ENCODE results near the gene CTSZ.
"Not testable (repeated sequence)": the region's sequence is repeated elsewhere in the genome, so short reads cannot be mapped to it uniquely, and the experiment has no call there.

The CTSZ gene

GRCh38 chr20:59001068-59001448 lies 6.0 kb downstream of the CTSZ start:
- DNase-seq (ENCODE audit: low read depth in 1 of 2, low spot score in 1 of 2) = no peak

GRCh38 chr20:59000326-59000725 lies 6.7 kb downstream of the CTSZ start:
- DNase-seq (ENCODE audit: low read depth in 1 of 2, low spot score in 1 of 2) = no peak

- DNase-seq (ENCODE audit: low read depth in 1 of 2, low spot score in 1 of 2) = no peak
These were observed 8.4 kb downstream of the CTSZ start for GRCh38 chr20:58998656-58999055.

- no peak for DNase-seq (ENCODE audit: low read depth in 1 of 2, low spot score in 1 of 2)
These were observed 9.8 kb downstream of the CTSZ start for GRCh38 chr20:58997141-58997770.

GRCh38 chr20:58996226-58996611 lies 10.8 kb downstream of the CTSZ start:
- no peak for DNase-seq (ENCODE audit: low read depth in 1 of 2, low spot score in 1 of 2)

GRCh38 chr20:58995461-58996225 lies 11.4 kb downstream of the CTSZ start:
- DNase-seq (ENCODE audit: low read depth in 1 of 2, low spot score in 1 of 2) = no peak

GRCh38 chr20:58994390-58995159 lies 12.5 kb downstream of the CTSZ start:
- DNase-seq (ENCODE audit: low read depth in 1 of 2, low spot score in 1 of 2) = no peak

- no peak for DNase-seq (ENCODE audit: low read depth in 1 of 2, low spot score in 1 of 2)
These were observed 13.5 kb downstream of the CTSZ start for GRCh38 chr20:58993332-58994248.

- DNase-seq (ENCODE audit: low read depth in 1 of 2, low spot score in 1 of 2) = no peak
These were observed 14.1 kb downstream of the CTSZ start for GRCh38 chr20:58992911-58993310.

- DNase-seq (ENCODE audit: low read depth in 1 of 2, low spot score in 1 of 2) = no peak
These were observed 15.3 kb downstream of the CTSZ start for GRCh38 chr20:58991715-58992114.

GRCh38 chr20:58990651-58991445 lies 16.2 kb downstream of the CTSZ start:
- no peak for DNase-seq (ENCODE audit: low read depth in 1 of 2, low spot score in 1 of 2)

- DNase-seq (ENCODE audit: low read depth in 1 of 2, low spot score in 1 of 2) = no peak
These were observed 17.9 kb downstream of the CTSZ start for GRCh38 chr20:58989196-58989595.

GRCh38 chr20:58988565-58988882 lies 18.5 kb downstream of the CTSZ start:
- no peak for DNase-seq (ENCODE audit: low read depth in 1 of 2, low spot score in 1 of 2)

GRCh38 chr20:58987790-58988564 lies 19.1 kb downstream of the CTSZ start:
- no peak for DNase-seq (ENCODE audit: low read depth in 1 of 2, low spot score in 1 of 2)

- DNase-seq (ENCODE audit: low read depth in 1 of 2, low spot score in 1 of 2) = no peak
These were observed 20.0 kb downstream of the CTSZ start for GRCh38 chr20:58986968-58987517.

- DNase-seq (ENCODE audit: low read depth in 1 of 2, low spot score in 1 of 2) = no peak
These were observed 20.6 kb downstream of the CTSZ start for GRCh38 chr20:58986286-58986967.

- no peak for DNase-seq (ENCODE audit: low read depth in 1 of 2, low spot score in 1 of 2)
These were observed 21.4 kb downstream of the CTSZ start for GRCh38 chr20:58985656-58986055.

- no peak for DNase-seq (ENCODE audit: low read depth in 1 of 2, low spot score in 1 of 2)
These were observed 22.4 kb downstream of the CTSZ start for GRCh38 chr20:58984691-58985090.

GRCh38 chr20:58983115-58983468 lies 24.0 kb downstream of the CTSZ start:
- not testable (repeated sequence) for DNase-seq (ENCODE audit: low read depth in 1 of 2, low spot score in 1 of 2)

Measured in activated T-helper 1 cell treated with anti-CD3 and anti-CD28 coated beads, Interleukin-2, amount 50 U/mL, for 16 hours (primary cell).